Small intestine (tissue), 7 donors: Measurements from ENCODE around the gene NCKAP5. TPM values are rescaled to one million over a fixed set of nuclear protein-coding genes. Genes with fewer than 3 reads are reported as not detected.

Experiments
- DNase-seq, 2 donors: peaks; one replicate each; pipeline versions ENCODE4 v3.0.0 to v3.0.0-alpha.2; 2013
- FAIRE-seq: peaks from 2 replicates; lab custom pipeline; 2012; peaks lifted over from hg19 to GRCh38; lab: Jason Lieb, UNC
- H3K27ac ChIP-seq, 3 donors: one replicate each; pipeline ENCODE4 v1.5.1; 2013; ENCODE audit warnings: low read length in 2 of 3, mild to moderate bottlenecking in 2 of 3, control low read depth in 1 of 3, inconsistent platforms in 1 of 3, low read depth in 1 of 3, moderate library complexity in 1 of 3
- H3K27me3 ChIP-seq, 3 donors: one replicate each; pipeline ENCODE4 v1.6.1; 2013; ENCODE audit warnings: low read length in 3 of 3, inconsistent platforms in 1 of 3; ENCODE audit not compliant: control insufficient read depth in 3 of 3, insufficient read depth in 3 of 3
- H3K36me3 ChIP-seq, 3 donors: one replicate each; pipeline ENCODE4 v1.6.1; 2013; ENCODE audit warnings: low read length in 3 of 3, inconsistent platforms in 1 of 3, low read depth in 1 of 3, mild to moderate bottlenecking in 1 of 3, moderate library complexity in 1 of 3; ENCODE audit not compliant: control insufficient read depth in 3 of 3, insufficient read depth in 2 of 3
- H3K4me1 ChIP-seq, 3 donors: one replicate each; pipeline ENCODE4 v1.6.1; 2013; ENCODE audit warnings: low read length in 2 of 3, inconsistent platforms in 1 of 3, low read depth in 1 of 3, mild to moderate bottlenecking in 1 of 3, moderate library complexity in 1 of 3; ENCODE audit not compliant: control insufficient read depth in 3 of 3, insufficient read depth in 2 of 3
- H3K4me3 ChIP-seq, 3 donors: one replicate each; pipeline ENCODE4 v1.5.1; 2013; ENCODE audit warnings: low read length in 3 of 3, control low read depth in 1 of 3, inconsistent platforms in 1 of 3, low read depth in 1 of 3, mild to moderate bottlenecking in 1 of 3, moderate library complexity in 1 of 3
- H3K9me3 ChIP-seq, 2 donors: one replicate each; pipeline ENCODE4 v1.6.1; 2013; ENCODE audit warnings: low read depth in 1 of 2, low read length in 1 of 2; ENCODE audit not compliant: control insufficient read depth in 2 of 2, insufficient read depth in 1 of 2
- WGBS, 3 donors: extraction: QIAGEN DNeasy Blood & Tissue Kit; methylation state at CpG; one replicate each; pipeline ENCODE4 v1.1.7; 2013; 5-methylcytosine and 5-hydroxymethylcytosine counted together
- polyA plus RNA-seq, 4 donors: library from polyadenylated mRNA; stranded (reverse) in 3 of 4; unstranded in 1 of 4; fragments of 200-250 nt in 3 of 4; fragments of 120-200 nt in 1 of 4; gene quantifications; one replicate each; pipeline versions ENCODE4 v1.2.1 to v1.2.3, GENCODE V29; 2013
- donor health status: healthy with polysubstance abuse.
- donor health status: control.
- donor health status: control.
- donor health status: Bipolar disorder and iron deficiency.
- donor health status: healthy.

The NCKAP5 gene
- polyA plus RNA-seq, 4 donors = 0.52 to 7.8 (median 6.5) TPM

DNA sequence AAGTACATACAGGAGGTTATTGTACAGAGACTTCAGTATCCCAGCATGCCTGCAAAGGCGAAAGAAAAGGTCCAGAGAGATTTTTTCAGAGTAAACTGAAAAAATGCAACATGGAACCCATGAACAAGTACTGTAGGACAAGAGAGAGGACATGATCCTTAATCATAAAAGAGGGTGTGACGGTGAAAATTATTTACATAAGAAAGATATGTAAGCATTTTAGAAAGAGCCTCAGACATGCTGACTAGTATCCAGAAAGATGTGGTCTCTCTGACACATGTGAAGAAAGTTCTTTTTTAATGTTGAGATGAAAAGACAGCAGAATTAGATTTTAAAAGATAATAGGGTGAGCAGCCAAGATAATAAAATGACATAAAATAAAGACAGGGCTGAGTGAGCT lies 262.0 kb downstream of the NCKAP5 start:
- H3K27me3 ChIP-seq = no peaks in the 10 kb centered on the region
- no peak overlapping the region for H3K27ac ChIP-seq
- no peak overlapping the region for H3K4me3 ChIP-seq
- WGBS, 3 donors = 78 to 88% (median 85%) methylated on average over 2 of the region's 2 CpGs
- FAIRE-seq (no peak), DNase-seq (no peak)
- no peaks in the 10 kb centered on the region for H3K9me3 ChIP-seq
- H3K4me1 ChIP-seq = no peaks in the 10 kb centered on the region
- no peaks in the 10 kb centered on the region for H3K36me3 ChIP-seq

DNA sequence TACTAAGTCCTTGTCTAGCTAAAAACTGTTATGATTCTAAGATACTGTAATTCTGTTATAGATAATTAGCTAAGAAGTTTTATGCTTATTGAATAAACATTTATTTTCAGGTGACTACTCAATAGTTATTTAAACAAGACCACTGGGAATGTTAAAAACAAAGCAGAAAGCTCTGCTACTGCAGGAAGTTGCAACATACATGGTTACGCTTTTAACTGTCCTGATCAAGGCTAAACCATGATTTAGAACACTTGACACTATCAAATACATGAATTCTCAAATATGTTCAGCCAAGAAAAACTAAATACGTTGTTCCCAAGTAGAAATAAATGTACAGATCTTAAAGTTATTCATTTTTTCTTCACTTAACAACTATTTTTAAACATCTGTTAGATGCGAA lies 263.9 kb downstream of the NCKAP5 start:
- no peaks in the 10 kb centered on the region for H3K4me1 ChIP-seq

DNA sequence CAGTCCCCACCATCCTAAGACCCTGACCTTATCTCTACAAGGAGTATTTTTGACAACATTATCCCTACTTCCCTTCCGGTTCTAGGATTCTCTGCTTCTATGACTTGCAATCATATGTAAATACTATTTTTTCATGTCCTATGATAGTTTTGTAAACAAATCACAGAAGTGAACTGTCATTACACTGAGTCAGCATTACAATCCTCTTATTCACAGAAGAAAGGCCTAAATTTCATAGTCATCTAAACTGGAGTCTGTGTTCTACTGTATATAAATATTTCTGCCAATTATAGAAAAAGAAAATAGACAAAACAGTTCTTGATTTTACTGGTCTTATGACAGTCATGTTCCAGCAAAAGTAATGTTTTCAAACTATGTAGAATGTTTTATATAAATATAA lies 265.1 kb downstream of the NCKAP5 start:
- H3K4me3 ChIP-seq = no peak overlapping the region
- H3K36me3 ChIP-seq = no peaks in the 10 kb centered on the region
- H3K9me3 ChIP-seq = no peaks in the 10 kb centered on the region
- 53 to 84% (median 78%) methylated on average over 1 of the region's 1 CpG for WGBS, 3 donors
- H3K27ac ChIP-seq = no peak overlapping the region
- H3K4me1 ChIP-seq = no peaks in the 10 kb centered on the region
- H3K27me3 ChIP-seq = no peaks in the 10 kb centered on the region
- DNase-seq (no peak), FAIRE-seq (no peak)

More for the DNA sequence above, 263.9 kb downstream of the NCKAP5 start:
- DNase-seq (no peak), FAIRE-seq (no peak)
- Histone ChIP-seq H3K27ac (no peak overlapping the region), H3K27me3 (no peaks in the 10 kb centered on the region), H3K36me3 (no peaks in the 10 kb centered on the region), H3K9me3 (no peaks in the 10 kb centered on the region), H3K4me3 (no peak overlapping the region)
- 72 to 79% (median 75%) methylated on average over 3 of the region's 3 CpGs for WGBS, 3 donors

DNA sequence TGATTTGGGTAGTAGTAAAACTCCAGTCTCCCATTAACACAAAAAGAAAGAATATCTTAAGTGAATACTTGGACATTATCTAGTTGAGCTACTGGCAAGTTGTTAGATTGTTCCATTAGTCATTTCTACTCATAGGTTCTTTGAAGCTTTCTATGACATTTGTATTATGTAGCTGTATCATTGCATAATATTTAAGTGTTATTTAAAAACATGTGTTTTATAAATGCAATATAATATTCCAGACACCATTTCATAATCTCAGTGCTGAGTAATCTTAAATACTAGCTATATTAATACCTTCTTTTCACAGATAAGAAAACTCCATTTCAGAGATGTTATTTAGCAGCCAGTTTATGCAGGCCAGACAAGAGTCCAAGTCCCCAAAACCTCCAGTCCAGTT lies 271.9 kb downstream of the NCKAP5 start:
- H3K27me3 ChIP-seq = no peaks in the 10 kb centered on the region
- no peaks in the 10 kb centered on the region for H3K4me1 ChIP-seq
- H3K27ac ChIP-seq = no peak overlapping the region

DNA sequence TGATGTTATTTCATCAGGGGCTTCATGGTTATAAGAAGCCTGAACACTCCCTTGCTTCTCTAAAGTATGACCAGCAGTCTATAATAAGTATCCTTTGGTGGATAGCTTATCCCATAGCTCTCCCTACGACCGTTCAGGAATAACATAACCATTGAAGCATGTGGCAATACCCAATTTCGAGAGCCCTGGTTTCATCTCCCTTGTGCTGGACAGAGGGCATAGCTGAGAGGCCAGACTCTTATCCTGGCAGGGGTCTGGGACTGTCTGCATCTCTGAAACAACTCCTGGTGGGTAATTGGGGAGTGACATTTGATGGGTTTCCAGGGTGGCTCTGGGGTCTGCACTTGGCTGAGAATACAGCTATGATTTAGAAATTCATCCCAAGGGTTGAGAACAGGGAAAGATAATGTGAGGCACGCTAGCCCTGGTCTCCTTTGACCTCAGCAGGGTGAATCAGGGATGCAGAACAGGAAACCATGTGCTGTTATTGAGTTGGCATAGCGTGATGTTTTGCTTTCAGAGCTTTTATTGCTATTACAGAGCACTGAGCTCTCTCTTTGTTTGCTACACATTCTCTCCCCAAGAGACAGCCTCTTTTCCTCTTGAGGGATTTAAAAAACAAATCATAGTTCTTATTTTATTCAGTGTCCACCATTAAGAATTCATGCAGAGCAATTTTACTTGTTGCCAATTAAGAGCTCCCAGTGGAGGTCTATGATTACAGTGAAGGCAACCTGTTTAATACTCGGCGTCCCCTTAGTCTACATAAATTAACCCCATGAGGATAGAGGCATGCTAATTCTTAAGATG lies 274.5 kb downstream of the NCKAP5 start:
- FAIRE-seq (no peak), DNase-seq (no peak)
- no peak overlapping the region for H3K27ac ChIP-seq
- no peaks in the 10 kb centered on the region for H3K27me3 ChIP-seq
- 72 to 77% (median 73%) methylated on average over 7 of the region's 7 CpGs for WGBS, 3 donors
- no peak overlapping the region for H3K4me3 ChIP-seq
- no peaks in the 10 kb centered on the region for H3K4me1 ChIP-seq
- H3K9me3 ChIP-seq = no peaks in the 10 kb centered on the region
- H3K36me3 ChIP-seq = no peaks in the 10 kb centered on the region

More for the DNA sequence above, 271.9 kb downstream of the NCKAP5 start:
- FAIRE-seq = no peak
- Histone ChIP-seq H3K36me3 (no peaks in the 10 kb centered on the region), H3K9me3 (no peaks in the 10 kb centered on the region), H3K4me3 (no peak overlapping the region)
- no peak for DNase-seq

DNA sequence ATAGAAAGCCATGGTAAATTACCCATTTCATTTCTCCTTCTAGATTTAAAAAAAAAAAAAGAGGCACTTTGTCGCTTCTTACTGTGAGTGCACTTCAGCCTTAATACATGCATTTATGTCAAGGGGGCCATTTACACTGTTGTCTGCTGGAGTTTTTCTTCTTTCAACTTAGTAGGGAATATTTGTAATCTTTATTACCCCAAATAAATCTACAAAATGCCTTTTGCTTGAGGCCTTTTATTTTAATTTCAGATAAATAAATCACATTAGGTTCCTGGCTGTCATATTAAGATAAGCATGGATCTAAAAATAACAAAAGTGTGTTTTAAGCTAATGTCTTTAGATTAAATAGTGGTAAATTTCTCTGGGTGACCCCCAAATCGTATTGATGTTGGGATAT lies 276.0 kb downstream of the NCKAP5 start:
- WGBS, 3 donors = 72 to 84% (median 80%) methylated on average over 2 of the region's 2 CpGs
- DNase-seq = no peak
- no peak for FAIRE-seq

DNA sequence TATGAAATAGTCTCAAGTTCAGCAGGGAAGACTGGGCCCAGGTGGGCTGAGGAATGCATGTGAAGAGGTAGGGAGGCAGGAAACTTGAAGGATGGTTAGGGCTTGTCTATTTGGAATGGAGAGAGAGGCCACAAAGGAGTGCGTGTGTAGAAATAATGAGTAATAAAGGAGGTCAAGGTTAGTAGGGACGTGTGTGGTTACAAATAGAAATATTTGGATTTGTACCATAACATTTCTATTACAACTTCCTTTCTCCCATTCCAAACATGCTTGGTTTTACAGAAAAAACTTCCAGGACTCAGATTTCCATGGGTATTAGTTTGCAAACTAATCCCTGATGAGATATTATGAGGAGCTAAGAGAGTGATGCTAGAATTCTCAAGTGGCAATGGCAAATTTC lies 280.6 kb downstream of the NCKAP5 start:
- Histone ChIP-seq H3K36me3 (no peaks in the 10 kb centered on the region), H3K4me1 (no peaks in the 10 kb centered on the region), H3K4me3 (no peak overlapping the region), H3K27ac (no peak overlapping the region), H3K9me3 (no peaks in the 10 kb centered on the region), H3K27me3 (no peaks in the 10 kb centered on the region)
- 71 to 89% (median 79%) methylated on average over 2 of the region's 2 CpGs for WGBS, 3 donors
- no peak for DNase-seq
- FAIRE-seq = no peak

More for the DNA sequence above, 276.0 kb downstream of the NCKAP5 start:
- Histone ChIP-seq H3K9me3 (no peaks in the 10 kb centered on the region), H3K4me1 (no peaks in the 10 kb centered on the region), H3K27ac (no peak overlapping the region), H3K4me3 (no peak overlapping the region), H3K36me3 (no peaks in the 10 kb centered on the region), H3K27me3 (no peaks in the 10 kb centered on the region)

DNA sequence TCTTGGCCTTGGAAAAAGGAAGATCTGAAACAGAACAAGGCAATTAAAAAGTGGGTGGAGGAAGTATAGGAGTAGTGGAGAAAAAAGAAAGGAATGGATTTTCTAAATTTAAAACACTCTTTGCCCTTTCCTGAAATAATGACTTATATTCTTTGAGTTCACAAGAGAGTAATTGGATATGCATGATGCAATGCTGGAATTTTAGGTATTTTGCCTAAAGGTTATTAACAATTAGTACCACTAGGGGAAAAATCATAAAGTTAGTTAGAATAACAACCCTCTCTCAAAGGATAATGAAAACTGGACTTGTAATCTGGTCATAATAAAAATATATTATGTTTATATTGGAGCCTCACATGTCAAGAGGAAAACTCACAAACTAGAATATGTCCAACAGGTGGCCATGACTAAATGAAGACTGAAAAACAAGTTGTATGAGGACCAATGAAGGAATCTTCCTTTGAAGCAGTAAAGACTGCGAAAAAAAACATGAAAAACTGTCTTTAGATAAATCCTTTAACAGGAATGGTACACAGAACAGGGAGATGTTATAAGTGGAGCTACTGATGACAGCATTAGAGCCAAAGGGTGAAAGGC lies 281.8 kb downstream of the NCKAP5 start:
- WGBS, 3 donors = 73 to 83% (median 81%) methylated on average over 1 of the region's 1 CpG
- Histone ChIP-seq H3K27ac (no peak overlapping the region), H3K4me1 (no peaks in the 10 kb centered on the region), H3K27me3 (no peaks in the 10 kb centered on the region), H3K36me3 (no peaks in the 10 kb centered on the region), H3K9me3 (no peaks in the 10 kb centered on the region), H3K4me3 (no peak overlapping the region)
- DNase-seq = no peak
- no peak for FAIRE-seq
